Upper lobe of left lung (tissue), 4 donors: ENCODE measurements around the gene NUP160.
"Not testable (repeated sequence)": the region's sequence is repeated elsewhere in the genome, so short reads cannot be mapped to it uniquely, and the experiment has no call there.

ENCODE experiments used
- EP300 ChIP-seq, 4 donors: sonication (generic); formaldehyde crosslinking; IDR thresholded peaks; one replicate each; pipeline ENCODE4 v1.5.1; 2017; ENCODE audit warnings: antibody characterized with exemption in 4 of 4, control low read depth in 2 of 4
- POLR2A ChIP-seq, 4 donors: fragments of 450-650 bp; IDR thresholded peaks; one replicate each; pipeline ENCODE4 v1.5.1; 2016 to 2017; ENCODE audit warnings: antibody characterized with exemption in 4 of 4, mild to moderate bottlenecking in 2 of 4
- POLR2AphosphoS5 ChIP-seq, 2 donors: sonication (generic); formaldehyde crosslinking; IDR thresholded peaks; one replicate each; pipeline ENCODE4 v1.5.1; 2017; ENCODE audit warnings: antibody characterized with exemption in 2 of 2
- TF ChIP-seq, protein P1 (sequence below), 6 experiments: fragments of 450-650 bp in 4 of 6; fragments of 200-600 bp in 2 of 6; sonication (generic) in 2 of 6; IDR thresholded peaks; one replicate each; pipeline ENCODE4 v1.5.1; 2016 to 2019; ENCODE audit warnings: antibody characterized with exemption in 6 of 6

GRCh38 chr11:47822664-47823063, 25.5 kb downstream of the NUP160 start:
- TF ChIP-seq, protein P1, sequence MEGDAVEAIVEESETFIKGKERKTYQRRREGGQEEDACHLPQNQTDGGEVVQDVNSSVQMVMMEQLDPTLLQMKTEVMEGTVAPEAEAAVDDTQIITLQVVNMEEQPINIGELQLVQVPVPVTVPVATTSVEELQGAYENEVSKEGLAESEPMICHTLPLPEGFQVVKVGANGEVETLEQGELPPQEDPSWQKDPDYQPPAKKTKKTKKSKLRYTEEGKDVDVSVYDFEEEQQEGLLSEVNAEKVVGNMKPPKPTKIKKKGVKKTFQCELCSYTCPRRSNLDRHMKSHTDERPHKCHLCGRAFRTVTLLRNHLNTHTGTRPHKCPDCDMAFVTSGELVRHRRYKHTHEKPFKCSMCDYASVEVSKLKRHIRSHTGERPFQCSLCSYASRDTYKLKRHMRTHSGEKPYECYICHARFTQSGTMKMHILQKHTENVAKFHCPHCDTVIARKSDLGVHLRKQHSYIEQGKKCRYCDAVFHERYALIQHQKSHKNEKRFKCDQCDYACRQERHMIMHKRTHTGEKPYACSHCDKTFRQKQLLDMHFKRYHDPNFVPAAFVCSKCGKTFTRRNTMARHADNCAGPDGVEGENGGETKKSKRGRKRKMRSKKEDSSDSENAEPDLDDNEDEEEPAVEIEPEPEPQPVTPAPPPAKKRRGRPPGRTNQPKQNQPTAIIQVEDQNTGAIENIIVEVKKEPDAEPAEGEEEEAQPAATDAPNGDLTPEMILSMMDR (IDR thresholded peaks at IDR 0.05), result not testable (repeated sequence)
- not testable (repeated sequence) for TF ChIP-seq POLR2A, POLR2AphosphoS5, EP300 (IDR thresholded peaks at IDR 0.05)
